Forelimb muscle (tissue), 1 donor: ENCODE measurements around the gene CDK5. TPM values are rescaled to one million over a fixed set of nuclear protein-coding genes. Genes with fewer than 3 reads are reported as not detected.

Experiments
- DNase-seq: peaks from one replicate; pipeline ENCODE4 v3.0.0-alpha.2; 2013; ENCODE audit warnings: low read depth
- polyA plus RNA-seq: library from polyadenylated mRNA; unstranded; fragments of 120-200 nt; gene quantifications from one replicate; pipeline ENCODE4 v1.2.1, GENCODE V29; 2013; ENCODE audit not compliant: insufficient read length

Gene CDK5
- 9.1 TPM for polyA plus RNA-seq

GRCh38 chr7:151057506-151057988 lies at the start of gene CDK5:
TSS of gene CDK5 (minus strand) at chr7:151057897. CDS start at chr7:151057848, 49 bp downstream.
- DNase-seq = no peak

GRCh38 chr7:151104411-151105235 lies 46.9 kb upstream of the CDK5 start:
- DNase-seq = no peak

- DNase-seq = no peak
These were observed 46.3 kb upstream of the CDK5 start for GRCh38 chr7:151103973-151104372.

- no peak for DNase-seq
These were observed 45.3 kb upstream of the CDK5 start for GRCh38 chr7:151102991-151103390.

GRCh38 chr7:151101621-151102396 lies 44.1 kb upstream of the CDK5 start:
- DNase-seq = no peak

GRCh38 chr7:151100921-151101320 lies 43.2 kb upstream of the CDK5 start:
- no peak for DNase-seq

GRCh38 chr7:151099486-151100211 lies 42.0 kb upstream of the CDK5 start:
- no peak for DNase-seq

GRCh38 chr7:151095828-151096475 lies 38.3 kb upstream of the CDK5 start:
- DNase-seq = no peak

- DNase-seq = no peak
These were observed 37.6 kb upstream of the CDK5 start for GRCh38 chr7:151095123-151095797.

GRCh38 chr7:151094675-151095074 lies 37.0 kb upstream of the CDK5 start:
- DNase-seq = no peak

GRCh38 chr7:151093748-151094147 lies 36.1 kb upstream of the CDK5 start:
- DNase-seq = no peak

GRCh38 chr7:151091988-151092387 lies 34.3 kb upstream of the CDK5 start:
- DNase-seq = no peak

- no peak for DNase-seq
These were observed 33.7 kb upstream of the CDK5 start for GRCh38 chr7:151091431-151091830.

GRCh38 chr7:151091003-151091402 lies 33.3 kb upstream of the CDK5 start:
- DNase-seq = no peak

GRCh38 chr7:151089893-151090730 lies 32.4 kb upstream of the CDK5 start:
- DNase-seq = no peak

- DNase-seq = no peak
These were observed 31.4 kb upstream of the CDK5 start for GRCh38 chr7:151088856-151089699.

- no peak for DNase-seq
These were observed 30.5 kb upstream of the CDK5 start for GRCh38 chr7:151088019-151088855.
